Smooth muscle cell (in vitro differentiated cells): ENCODE results near the gene CYP1A1. TPM values are rescaled to one million over a fixed set of nuclear protein-coding genes. Genes with fewer than 3 reads are reported as not detected.

Source experiments
- DNase-seq: peaks from one replicate; lab custom pipeline; 2025; ENCODE audit not compliant: unreplicated experiment; lab: John Stamatoyannopoulos, UW
- H2AFZ ChIP-seq: fragments of 200-600 bp; sonication (generic); 2 replicates; pipeline ENCODE4 v1.6.0; 2016; ENCODE audit warnings: antibody characterized with exemption, low read depth, mild to moderate bottlenecking
- H3F3A ChIP-seq: fragments of 200-600 bp; sonication (generic); 2 replicates; pipeline ENCODE4 v1.6.0; 2017; ENCODE audit warnings: antibody characterized with exemption, low read depth
- H3K27ac ChIP-seq: fragments of 200-600 bp; sonication (generic); 2 replicates; pipeline ENCODE4 v1.5.1; 2016; ENCODE audit warnings: low read depth, mild to moderate bottlenecking
- H3K27me3 ChIP-seq: fragments of 200-600 bp; sonication (generic); 2 replicates; pipeline ENCODE4 v1.6.1; 2016; ENCODE audit warnings: low read depth, mild to moderate bottlenecking
- H3K36me3 ChIP-seq: fragments of 200-600 bp; sonication (generic); 2 replicates; pipeline ENCODE4 v1.5.1; 2016; ENCODE audit warnings: low read depth
- H3K4me1 ChIP-seq: fragments of 200-600 bp; sonication (generic); 2 replicates; pipeline ENCODE4 v1.5.1; 2016; ENCODE audit warnings: low read depth
- H3K4me2 ChIP-seq: fragments of 200-600 bp; sonication (generic); 2 replicates; pipeline ENCODE4 v1.6.0; 2016; ENCODE audit warnings: mild to moderate bottlenecking
- H3K4me3 ChIP-seq: fragments of 200-600 bp; sonication (generic); 2 replicates; pipeline ENCODE4 v1.5.1; 2016; ENCODE audit warnings: mild to moderate bottlenecking
- H3K79me2 ChIP-seq: fragments of 200-600 bp; sonication (generic); 2 replicates; pipeline ENCODE4 v1.6.0; 2016; ENCODE audit warnings: low read depth, mild to moderate bottlenecking
- H3K9ac ChIP-seq: fragments of 200-600 bp; sonication (generic); 2 replicates; pipeline ENCODE4 v1.6.0; 2016; ENCODE audit warnings: low read depth
- H3K9me3 ChIP-seq: fragments of 200-600 bp; sonication (generic); replicated peaks from 2 replicates; pipeline ENCODE4 v1.5.1; 2016; ENCODE audit warnings: low read depth
- H4K20me1 ChIP-seq: fragments of 200-600 bp; sonication (generic); 2 replicates; pipeline ENCODE4 v1.6.0; 2016; ENCODE audit warnings: low read depth
- CTCF ChIP-seq: fragments of 200-600 bp; sonication (generic); IDR thresholded peaks from 2 replicates; pipeline ENCODE4 v1.5.1; 2017; ENCODE audit warnings: borderline replicate concordance, mild to moderate bottlenecking, antibody characterized with exemption; ENCODE audit not compliant: insufficient read depth, poor library complexity, severe bottlenecking
- WGBS: methylation state at CpG from one replicate; pipeline ENCODE4 v1.1.7; 2016; ENCODE audit warnings: low lambda C conversion rate; 5-methylcytosine and 5-hydroxymethylcytosine counted together
- polyA plus RNA-seq: library from polyadenylated mRNA; unstranded; fragments of >200 nt; fragmentation: Nextera tagmentation; extraction: Ambion mirVana; gene quantifications from 2 replicates; pipeline ENCODE4 v1.2.1, GENCODE V29; 2016
- total RNA-seq: library from RNA; depleted of rRNA; stranded (reverse); fragments of >200 nt; gene quantifications from 2 replicates; pipeline ENCODE4 v1.2.3, GENCODE V29; 2014

Gene CYP1A1
- total and polyA plus RNA-seq, 2 experiments from 2014 or later = 0.13 to 1.9 TPM

- Histone ChIP-seq H3K4me1 (peaks cover 3% of the 10 kb centered on the region), H3K4me2 (no peak overlapping the region), H3K36me3 (no peaks in the 10 kb centered on the region), H3K9ac (no peak overlapping the region), H3K79me2 (no peaks in the 10 kb centered on the region), H3K27me3 (no peaks in the 10 kb centered on the region), H3F3A (no peaks in the 10 kb centered on the region), H3K27ac (no peak overlapping the region), H2AFZ (no peak overlapping the region), H3K9me3 (no peaks in the 10 kb centered on the region), H4K20me1 (no peaks in the 10 kb centered on the region), H3K4me3 (no peak overlapping the region)
- DNase-seq = no peak
- TF ChIP-seq CTCF = no peak
- 94% methylated on average over 2 of the region's 4 CpGs for WGBS
These were observed 45.0 kb upstream of the CYP1A1 start for GRCh38 chr15:74770211-74770903.

GRCh38 chr15:74769463-74770025 lies 44.2 kb upstream of the CYP1A1 start:
- Histone ChIP-seq H3K9me3 (no peaks in the 10 kb centered on the region), H3K27me3 (no peaks in the 10 kb centered on the region), H3K27ac (no peak overlapping the region), H3K36me3 (no peaks in the 10 kb centered on the region), H3K9ac (no peak overlapping the region), H3F3A (no peaks in the 10 kb centered on the region), H3K4me1 (peaks cover 3% of the 10 kb centered on the region), H3K4me3 (no peak overlapping the region), H3K4me2 (no peak overlapping the region), H4K20me1 (no peaks in the 10 kb centered on the region), H2AFZ (no peak overlapping the region), H3K79me2 (no peaks in the 10 kb centered on the region)
- DNase-seq = no peak
- 68% methylated on average over 7 of the region's 7 CpGs for WGBS
- TF ChIP-seq CTCF = no peak

- DNase-seq = peak; percentile 16
- Histone ChIP-seq H3K4me3 (no peak overlapping the region), H3F3A (no peaks in the 10 kb centered on the region), H3K9ac (no peak overlapping the region), H2AFZ (no peak overlapping the region), H3K4me2 (peak overlapping the region; percentile 33), H3K79me2 (no peaks in the 10 kb centered on the region), H3K4me1 (peaks cover 3% of the 10 kb centered on the region), H3K36me3 (no peaks in the 10 kb centered on the region), H4K20me1 (no peaks in the 10 kb centered on the region), H3K9me3 (no peaks in the 10 kb centered on the region), H3K27me3 (no peaks in the 10 kb centered on the region), H3K27ac (no peak overlapping the region)
- peak; percentile 89 for TF ChIP-seq CTCF
- WGBS = 12% methylated on average over 9 of the region's 9 CpGs
These were observed 43.5 kb upstream of the CYP1A1 start for GRCh38 chr15:74768771-74769342.
